GM18511 (cell line): Measurements from ENCODE around the gene BICDL1.

Experiments used
- ATAC-seq: cut with Tn5 transposase; IDR thresholded peaks from one replicate; pipeline ENCODE4 v1.9.1; 2021; ENCODE audit warnings: mild to moderate bottlenecking, moderate library complexity; ENCODE audit not compliant: unreplicated experiment

Gene BICDL1

GRCh38 chr12:120121766-120122293, 132.8 kb downstream of the BICDL1 start:
- ATAC-seq: peak; percentile 52

- ATAC-seq: no peak
Measured at GRCh38 chr12:120125029-120125428, 136.0 kb downstream of the BICDL1 start.

- no peak for ATAC-seq
Measured at GRCh38 chr12:120125792-120126634, 137.0 kb downstream of the BICDL1 start.

- no peak for ATAC-seq
Measured at GRCh38 chr12:120126635-120127005, 137.6 kb downstream of the BICDL1 start.

- ATAC-seq: no peak
Measured at GRCh38 chr12:120130011-120130410, 141.0 kb downstream of the BICDL1 start.

- no peak for ATAC-seq
Measured at GRCh38 chr12:120131116-120131515, 142.1 kb downstream of the BICDL1 start.

- ATAC-seq: no peak
Measured at GRCh38 chr12:120132054-120132836, 143.2 kb downstream of the BICDL1 start.

- ATAC-seq: peak; percentile 97
Measured at GRCh38 chr12:120132863-120133385, 143.9 kb downstream of the BICDL1 start.

- no peak for ATAC-seq
Measured at GRCh38 chr12:120134307-120134980, 145.4 kb downstream of the BICDL1 start.

GRCh38 chr12:120136093-120136770, 147.2 kb downstream of the BICDL1 start:
- no peak for ATAC-seq

GRCh38 chr12:120137833-120138232, 148.8 kb downstream of the BICDL1 start:
- no peak for ATAC-seq

GRCh38 chr12:120138366-120138765, 149.3 kb downstream of the BICDL1 start:
- no peak for ATAC-seq

- ATAC-seq: no peak
Measured at GRCh38 chr12:120139958-120140357, 150.9 kb downstream of the BICDL1 start.

GRCh38 chr12:120140603-120141002, 151.6 kb downstream of the BICDL1 start:
- ATAC-seq: no peak

- no peak for ATAC-seq
Measured at GRCh38 chr12:120141336-120141735, 152.3 kb downstream of the BICDL1 start.

- ATAC-seq: no peak
Measured at GRCh38 chr12:120142231-120142877, 153.3 kb downstream of the BICDL1 start.
